Peyer's patch (tissue), 4 donors: ENCODE data around the gene SMOC1. TPM values are rescaled to one million over a fixed set of nuclear protein-coding genes. Genes with fewer than 3 reads are reported as not detected.

Experiments
- DNase-seq, 3 donors: peaks; one replicate each; pipeline ENCODE4 v3.0.0-alpha.2; 2017 to 2019
- H3K27ac ChIP-seq, 4 donors: fragments of 200-600 bp; sonication (generic); one replicate each; pipeline ENCODE4 v1.5.1; 2016 to 2019
- H3K27me3 ChIP-seq, 2 donors: fragments of 200-600 bp; sonication (generic); one replicate each; pipeline ENCODE4 v1.5.1; 2019
- H3K36me3 ChIP-seq, 3 donors: fragments of 200-600 bp; sonication (generic); one replicate each; pipeline ENCODE4 v1.5.1; 2016 to 2019
- H3K4me1 ChIP-seq, 4 donors: fragments of 200-600 bp; sonication (generic); one replicate each; pipeline ENCODE4 v1.5.1; 2016 to 2019
- H3K4me3 ChIP-seq, 4 donors: fragments of 200-600 bp; sonication (generic); 1 replicate in 3 of 4; 2 replicates in 1 of 4; pipeline ENCODE4 v1.5.1; 2016 to 2019; ENCODE audit warnings: mild to moderate bottlenecking in 1 of 4
- H3K9me3 ChIP-seq, 4 donors: fragments of 200-600 bp; sonication (generic); one replicate each; pipeline ENCODE4 v1.5.1; 2016 to 2019; ENCODE audit warnings: mild to moderate bottlenecking in 1 of 4
- CTCF ChIP-seq, 6 experiments: fragments of 450-650 bp in 4 of 6; fragments of 200-600 bp in 2 of 6; sonication (generic) in 1 of 6; IDR thresholded peaks; one replicate each; pipeline ENCODE4 v1.5.1; 2017 to 2019; ENCODE audit warnings: antibody characterized with exemption in 6 of 6, mild to moderate bottlenecking in 3 of 6, moderate library complexity in 1 of 6
- POLR2A ChIP-seq, 2 donors: fragments of 450-650 bp; IDR thresholded peaks; one replicate each; pipeline ENCODE4 v1.5.1; 2017; ENCODE audit warnings: antibody characterized with exemption in 2 of 2, mild to moderate bottlenecking in 2 of 2, moderate library complexity in 2 of 2
- total RNA-seq, 4 donors: library from RNA; depleted of rRNA; stranded (reverse); fragments of >200 nt; gene quantifications; one replicate each; pipeline ENCODE4 v1.1.0, GENCODE V29; 2016

Gene SMOC1
- total RNA-seq, 4 donors from 2014 or later: 0.35 to 0.54 (median 0.38) TPM; not detected in 1

GRCh38 chr14:70027785-70028428 lies 148.7 kb downstream of the SMOC1 start:
- DNase-seq: peak; percentile 52 to 78 (median 71)
- TF ChIP-seq CTCF (IDR thresholded peaks at IDR 0.05) (peak; percentile 37 to 78 (median 72)), POLR2A (IDR thresholded peaks at IDR 0.05) (no peak)
- Histone ChIP-seq H3K36me3 (no peaks in the 10 kb centered on the region), H3K27me3 (no peaks in the 10 kb centered on the region), H3K4me3 (no peak overlapping the region), H3K9me3 (no peaks in the 10 kb centered on the region), H3K27ac (no peak overlapping the region), H3K4me1 (no peaks in the 10 kb centered on the region)

- no peaks in the 10 kb centered on the region for H3K4me1 ChIP-seq
- H3K27ac ChIP-seq: no peak overlapping the region
- H3K9me3 ChIP-seq: no peaks in the 10 kb centered on the region
- no peak for DNase-seq
- no peak overlapping the region for H3K4me3 ChIP-seq
- no peak for TF ChIP-seq POLR2A (IDR thresholded peaks at IDR 0.05)
- TF ChIP-seq CTCF (IDR thresholded peaks at IDR 0.05): no peak
- H3K27me3 ChIP-seq: no peaks in the 10 kb centered on the region
- H3K36me3 ChIP-seq: no peaks in the 10 kb centered on the region
Measured at GRCh38 chr14:70029296-70030132, 150.3 kb downstream of the SMOC1 start.

- TF ChIP-seq POLR2A (IDR thresholded peaks at IDR 0.05) (no peak), CTCF (IDR thresholded peaks at IDR 0.05) (no peak)
- DNase-seq: no peak
Measured at GRCh38 chr14:70032016-70032415, 152.8 kb downstream of the SMOC1 start.

GRCh38 chr14:70032447-70032846 lies 153.2 kb downstream of the SMOC1 start:
- Histone ChIP-seq H3K4me3 (no peak overlapping the region), H3K4me1 (no peaks in the 10 kb centered on the region), H3K27ac (no peak overlapping the region), H3K27me3 (no peaks in the 10 kb centered on the region), H3K9me3 (no peaks in the 10 kb centered on the region), H3K36me3 (no peaks in the 10 kb centered on the region)
- TF ChIP-seq POLR2A (IDR thresholded peaks at IDR 0.05): no peak
- no peak for TF ChIP-seq CTCF (IDR thresholded peaks at IDR 0.05)
- no peak for DNase-seq

More at GRCh38 chr14:70032016-70032415, 152.8 kb downstream of the SMOC1 start:
- no peak overlapping the region for H3K4me3 ChIP-seq
- no peaks in the 10 kb centered on the region for H3K4me1 ChIP-seq
- no peaks in the 10 kb centered on the region for H3K9me3 ChIP-seq
- H3K36me3 ChIP-seq: no peaks in the 10 kb centered on the region
- H3K27ac ChIP-seq: no peak overlapping the region
- no peaks in the 10 kb centered on the region for H3K27me3 ChIP-seq

- no peak overlapping the region for H3K27ac ChIP-seq
- no peaks in the 10 kb centered on the region for H3K4me1 ChIP-seq
- no peak for DNase-seq
- no peaks in the 10 kb centered on the region for H3K9me3 ChIP-seq
- H3K36me3 ChIP-seq: no peaks in the 10 kb centered on the region
- H3K27me3 ChIP-seq: no peaks in the 10 kb centered on the region
- TF ChIP-seq CTCF (IDR thresholded peaks at IDR 0.05): no peak
- H3K4me3 ChIP-seq: no peak overlapping the region
Measured at GRCh38 chr14:70033116-70033515, 153.9 kb downstream of the SMOC1 start.
